Prostate gland (tissue), 2 donors: ENCODE results near the gene SERHL2. TPM values are rescaled to one million over a fixed set of nuclear protein-coding genes. Genes with fewer than 3 reads are reported as not detected.
"Not testable (repeated sequence)": the region's sequence is repeated elsewhere in the genome, so short reads cannot be mapped to it uniquely, and the experiment has no call there.

Source experiments
- DNase-seq: peaks from one replicate; pipeline ENCODE4 v3.0.0-alpha.2; 2019; ENCODE audit warnings: low spot score
- H3K27ac ChIP-seq, 2 donors: fragments of 200-600 bp; sonication (generic); 2 replicates each; pipeline ENCODE4 v1.5.1; 2017 to 2019
- H3K27me3 ChIP-seq: fragments of 200-600 bp; sonication (generic); replicated peaks from 2 replicates; pipeline ENCODE4 v1.5.1; 2019; ENCODE audit not compliant: insufficient read depth
- H3K36me3 ChIP-seq, 2 donors: fragments of 200-600 bp; sonication (generic); 1 replicate in 1 of 2; 2 replicates in 1 of 2; pipeline versions ENCODE4 v1.5.1 to v1.8.1; 2017 to 2019
- H3K4me1 ChIP-seq: fragments of 200-600 bp; sonication (generic); replicated peaks from 2 replicates; pipeline ENCODE4 v1.5.1; 2019
- H3K4me3 ChIP-seq, 2 donors: fragments of 200-600 bp; sonication (generic); 2 replicates each; pipeline ENCODE4 v1.5.1; 2017 to 2019
- H3K9me3 ChIP-seq: fragments of 200-600 bp; sonication (generic); 2 replicates; pipeline ENCODE4 v1.5.1; 2017
- POLR2A ChIP-seq: fragments of 450-650 bp; IDR thresholded peaks from one replicate; pipeline ENCODE4 v1.6.1; 2016; ENCODE audit warnings: antibody characterized with exemption, mild to moderate bottlenecking
- POLR2AphosphoS5 ChIP-seq: sonication (generic); formaldehyde crosslinking; IDR thresholded peaks from one replicate; pipeline ENCODE4 v1.6.1; 2017; ENCODE audit warnings: antibody characterized with exemption
- WGBS: methylation state at CpG from one replicate; pipeline ENCODE4 v1.1.5; 2018; 5-methylcytosine and 5-hydroxymethylcytosine counted together
- intact Hi-C: fragments of 100-400 bp; cut with DNase I; formaldehyde crosslinking; loops from one replicate; pipeline ENCODE4 v1.14.2; 2022
- total RNA-seq, 2 donors: library from RNA; depleted of rRNA; stranded (reverse); fragments of >200 nt; gene quantifications; one replicate each; pipeline ENCODE4 v1.1.0, GENCODE V29; 2016
- TF ChIP-seq, protein P1 (sequence below), 4 experiments: fragments of 200-600 bp in 2 of 4; fragments of 450-650 bp in 2 of 4; sonication (generic) in 2 of 4; IDR thresholded peaks; 1 replicate in 3 of 4; 2 replicates in 1 of 4; pipeline ENCODE4 v1.5.1; 2016 to 2019; ENCODE audit warnings: antibody characterized with exemption in 4 of 4, mild to moderate bottlenecking in 2 of 4, moderate library complexity in 2 of 4

Gene SERHL2
- total RNA-seq, 2 donors from 2014 or later, result 10.2 to 54.7 TPM

DNA sequence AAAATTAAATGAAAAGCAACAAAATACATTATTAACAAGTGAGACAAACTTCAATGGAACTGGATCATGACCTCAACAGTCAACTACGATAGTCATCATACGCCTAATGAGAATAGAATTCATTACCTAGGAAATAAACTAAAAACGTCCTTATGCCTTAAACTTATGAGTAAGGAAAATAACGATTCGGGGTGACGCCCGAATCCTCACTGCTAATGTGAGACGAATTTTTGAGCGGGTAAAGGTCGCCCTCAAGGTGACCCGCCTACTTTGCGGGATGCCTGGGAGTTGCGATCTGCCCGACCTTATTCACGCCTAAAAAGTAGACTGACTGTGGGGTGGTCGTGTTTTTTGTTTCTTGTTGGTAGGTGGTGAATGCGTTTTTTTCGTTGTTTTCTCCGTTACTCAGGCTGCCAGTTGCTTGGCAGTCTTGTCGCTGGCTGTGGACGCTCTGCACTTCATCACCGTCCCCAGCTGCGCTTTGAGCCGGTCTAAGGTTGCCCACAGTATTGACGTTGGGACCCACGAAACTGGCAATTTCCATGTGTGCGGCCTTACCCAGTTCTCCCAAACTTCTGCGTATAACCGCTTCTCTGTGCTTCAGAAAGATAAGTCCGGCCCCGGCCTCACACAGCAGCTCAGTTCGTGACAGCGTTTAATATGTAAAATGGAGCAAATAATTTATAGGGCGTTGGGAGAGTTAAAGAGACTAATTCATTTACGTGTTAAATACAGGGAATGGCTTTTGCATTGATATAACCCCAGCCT, 61.5 kb downstream of the SERHL2 start:
- H3K4me3 ChIP-seq, result peak overlapping the region; percentile 80 to 92
- peak overlapping the region; percentile 97 to 99 for H3K27ac ChIP-seq
- H3K4me1 ChIP-seq, result peaks cover 16% of the 10 kb centered on the region
- DNase-seq, result peak; percentile 77
- intact Hi-C loops, result no loop called here
- H3K36me3 ChIP-seq, result peaks cover 0 to 4% of the 10 kb centered on the region in 2 donors
- H3K27me3 ChIP-seq, result no peaks in the 10 kb centered on the region
- no peaks in the 10 kb centered on the region for H3K9me3 ChIP-seq
- peak; percentile 37 for TF ChIP-seq POLR2A
- TF ChIP-seq POLR2AphosphoS5, result peak; percentile 82
- TF ChIP-seq, protein P1, sequence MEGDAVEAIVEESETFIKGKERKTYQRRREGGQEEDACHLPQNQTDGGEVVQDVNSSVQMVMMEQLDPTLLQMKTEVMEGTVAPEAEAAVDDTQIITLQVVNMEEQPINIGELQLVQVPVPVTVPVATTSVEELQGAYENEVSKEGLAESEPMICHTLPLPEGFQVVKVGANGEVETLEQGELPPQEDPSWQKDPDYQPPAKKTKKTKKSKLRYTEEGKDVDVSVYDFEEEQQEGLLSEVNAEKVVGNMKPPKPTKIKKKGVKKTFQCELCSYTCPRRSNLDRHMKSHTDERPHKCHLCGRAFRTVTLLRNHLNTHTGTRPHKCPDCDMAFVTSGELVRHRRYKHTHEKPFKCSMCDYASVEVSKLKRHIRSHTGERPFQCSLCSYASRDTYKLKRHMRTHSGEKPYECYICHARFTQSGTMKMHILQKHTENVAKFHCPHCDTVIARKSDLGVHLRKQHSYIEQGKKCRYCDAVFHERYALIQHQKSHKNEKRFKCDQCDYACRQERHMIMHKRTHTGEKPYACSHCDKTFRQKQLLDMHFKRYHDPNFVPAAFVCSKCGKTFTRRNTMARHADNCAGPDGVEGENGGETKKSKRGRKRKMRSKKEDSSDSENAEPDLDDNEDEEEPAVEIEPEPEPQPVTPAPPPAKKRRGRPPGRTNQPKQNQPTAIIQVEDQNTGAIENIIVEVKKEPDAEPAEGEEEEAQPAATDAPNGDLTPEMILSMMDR (IDR thresholded peaks at IDR 0.05), result peak in 1 of 4 experiments; percentile 8
- WGBS, result under 1% methylated on average over 35 of the region's 35 CpGs

DNA sequence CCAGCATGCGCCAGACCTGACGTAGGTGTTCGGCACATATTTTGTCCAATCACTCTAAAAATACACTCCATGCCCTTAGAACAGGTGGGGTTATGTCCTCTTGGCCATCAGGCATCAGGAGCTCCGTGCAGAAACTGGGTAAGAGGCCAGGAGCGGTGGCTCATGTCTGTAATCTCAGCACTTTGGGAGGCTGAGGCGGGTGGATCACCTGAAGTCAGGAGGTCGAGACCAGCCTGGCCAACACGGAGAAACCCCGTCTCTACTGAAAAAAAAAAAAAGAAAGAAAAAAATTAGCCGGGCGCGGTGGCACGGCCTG, 62.1 kb downstream of the SERHL2 start:
- DNase-seq, H3K27me3 ChIP-seq, intact Hi-C loops, H3K9me3 ChIP-seq, H3K36me3 ChIP-seq: not testable (repeated sequence)
- peak overlapping the region; percentile 4 to 92 for H3K4me3 ChIP-seq
- peak overlapping the region; percentile 97 to 99 for H3K27ac ChIP-seq
- WGBS, result 9% methylated on average over 13 of the region's 13 CpGs
- H3K4me1 ChIP-seq, result peaks cover 22% of the 10 kb centered on the region

DNA sequence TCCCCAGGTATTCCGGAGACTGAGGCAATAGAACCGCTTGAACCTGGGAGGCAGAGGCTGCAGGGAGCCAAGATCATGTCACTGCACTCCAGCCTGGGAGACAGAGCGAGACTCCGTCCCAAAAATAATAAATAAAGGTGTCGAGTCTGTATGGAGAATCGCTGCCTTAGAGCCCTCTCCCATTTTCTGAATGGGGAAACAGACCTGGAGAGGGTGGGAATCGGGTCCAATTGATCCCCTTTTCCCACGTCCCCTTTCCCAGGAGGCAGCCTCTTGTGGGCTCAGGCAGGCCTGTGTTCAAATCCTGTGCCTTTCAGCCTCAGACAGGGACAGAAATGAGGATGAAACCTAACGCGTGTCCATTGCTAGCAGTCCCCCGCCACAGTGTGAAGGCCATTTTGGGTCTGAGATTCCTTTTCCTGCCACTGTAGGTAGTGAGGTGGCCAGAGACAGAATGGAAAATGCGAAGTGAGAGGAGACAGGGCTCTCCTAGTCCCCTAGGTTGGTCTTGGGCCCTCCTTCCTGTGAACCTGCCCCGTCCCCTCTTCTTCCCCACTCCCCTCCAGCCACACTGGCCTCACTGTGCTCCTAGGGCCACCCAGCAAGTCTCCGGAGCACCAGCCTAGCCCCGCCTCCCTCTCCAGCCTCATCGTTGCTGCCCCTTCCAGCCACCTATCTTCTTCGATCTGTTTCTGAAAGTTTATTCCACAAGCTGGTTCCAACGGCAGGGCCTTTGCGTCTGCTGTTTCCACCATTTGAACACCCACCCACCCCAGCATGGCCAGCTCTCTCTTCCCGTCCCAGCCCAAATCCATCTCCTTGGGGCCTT, 63.6 kb downstream of the SERHL2 start:
- H3K4me3 ChIP-seq, result no peak overlapping the region
- 63% methylated on average over 20 of the region's 20 CpGs for WGBS
- H3K27ac ChIP-seq, result peak overlapping the region; percentile 9 to 97
- DNase-seq, result no peak
- H3K4me1 ChIP-seq, result peaks cover 33% of the 10 kb centered on the region
- intact Hi-C loops, result no loop called here
- no peaks in the 10 kb centered on the region for H3K27me3 ChIP-seq
- TF ChIP-seq, protein P1 (IDR thresholded peaks at IDR 0.05), result no peak
- H3K36me3 ChIP-seq, result peaks cover 0 to 4% of the 10 kb centered on the region in 2 donors
- no peaks in the 10 kb centered on the region for H3K9me3 ChIP-seq

DNA sequence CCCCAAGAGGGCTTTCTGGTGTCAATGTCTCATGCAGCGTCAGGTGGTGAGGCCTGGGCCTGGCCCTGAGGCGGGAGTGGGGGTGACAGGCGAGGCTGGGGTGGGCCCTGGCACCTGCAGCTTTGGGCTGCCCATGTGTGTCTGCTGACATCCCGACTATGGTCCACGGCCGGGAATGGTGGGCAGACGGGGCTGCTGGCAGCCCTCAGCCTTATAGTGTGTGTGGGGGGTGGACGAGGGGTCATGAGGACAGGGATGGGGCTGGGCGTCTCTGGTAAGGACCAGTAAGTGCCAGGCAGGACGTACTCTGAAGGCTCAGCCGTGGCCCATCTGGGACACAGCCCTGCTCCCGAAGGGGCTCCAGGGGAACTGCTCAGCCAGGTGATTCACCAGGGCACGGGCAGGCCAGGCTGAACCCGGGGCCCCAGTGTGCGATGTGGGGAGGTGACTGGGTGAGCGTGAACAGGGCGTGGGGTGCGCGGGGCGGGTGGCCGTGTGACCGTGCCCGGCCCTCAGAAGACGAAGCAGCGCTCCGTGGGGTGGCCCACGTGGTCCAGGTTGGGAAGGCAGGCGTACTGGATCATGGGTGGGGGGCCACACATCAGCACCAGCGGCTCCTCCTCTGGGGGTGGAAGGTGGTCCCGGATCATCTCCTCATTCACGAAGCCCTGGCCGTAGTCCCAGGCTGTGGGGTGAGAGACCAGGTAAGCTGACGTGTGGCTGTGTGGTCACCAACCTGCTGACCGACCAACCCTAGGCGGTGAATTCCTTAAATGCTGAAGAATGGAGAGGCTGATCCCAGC, 65.7 kb downstream of the SERHL2 start:
- intact Hi-C loops, result no loop called here
- no peak overlapping the region for H3K4me3 ChIP-seq
- no peaks in the 10 kb centered on the region for H3K36me3 ChIP-seq
- H3K27me3 ChIP-seq, result no peaks in the 10 kb centered on the region
- H3K27ac ChIP-seq, result peak overlapping the region; percentile 86 to 91
- WGBS, result 89% methylated on average over 35 of the region's 35 CpGs
- peaks cover 26% of the 10 kb centered on the region for H3K4me1 ChIP-seq
- DNase-seq, result no peak
- TF ChIP-seq POLR2A (no peak), POLR2AphosphoS5 (no peak)
- TF ChIP-seq, protein P1 (IDR thresholded peaks at IDR 0.05), result no peak
- no peaks in the 10 kb centered on the region for H3K9me3 ChIP-seq

DNA sequence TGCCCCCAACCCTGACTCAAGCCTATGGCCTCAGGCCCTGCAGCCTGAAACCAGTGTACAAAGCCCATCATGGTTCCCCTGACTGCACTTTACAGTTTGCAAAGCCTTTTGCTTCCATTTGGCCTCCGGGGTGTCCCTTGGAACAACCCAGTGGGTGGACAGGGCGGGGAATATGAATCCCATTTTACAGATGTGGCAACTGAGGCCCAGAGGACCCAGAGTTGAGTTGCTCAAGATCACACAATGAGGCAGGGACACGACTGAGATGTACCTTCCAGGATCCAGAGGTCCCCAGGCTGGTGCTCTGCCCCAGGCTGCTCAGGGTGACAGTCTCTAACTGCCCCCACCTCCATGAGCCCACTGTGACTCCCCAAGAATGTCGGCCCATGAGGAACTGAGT, 66.3 kb downstream of the SERHL2 start:
- no peak for TF ChIP-seq POLR2AphosphoS5
- TF ChIP-seq, protein P1 (IDR thresholded peaks at IDR 0.05), result no peak
- TF ChIP-seq POLR2A, result no peak
- intact Hi-C loops, result no loop called here
- H3K4me3 ChIP-seq, result no peak overlapping the region
- H3K9me3 ChIP-seq, result no peaks in the 10 kb centered on the region
- peak overlapping the region; percentile 86 to 91 for H3K27ac ChIP-seq
- no peaks in the 10 kb centered on the region for H3K27me3 ChIP-seq
- no peaks in the 10 kb centered on the region for H3K36me3 ChIP-seq
- 95% methylated on average over 4 of the region's 4 CpGs for WGBS
- no peak for DNase-seq
- H3K4me1 ChIP-seq, result peaks cover 26% of the 10 kb centered on the region
